Osteocyte (in vitro differentiated cells): ENCODE measurements around the gene HOXD3. TPM values are rescaled to one million over a fixed set of nuclear protein-coding genes. Genes with fewer than 3 reads are reported as not detected.

ENCODE experiments used
- DNase-seq: peaks from one replicate; pipeline ENCODE4 v3.0.0; 2021; ENCODE audit warnings: mixed read lengths; ENCODE audit not compliant: unreplicated experiment; ENCODE audit errors: extremely low spot score
- H3K27ac Mint-ChIP-seq: one replicate; pipeline ENCODE4 v1.8.0; 2021; ENCODE audit warnings: mild to moderate bottlenecking, mixed read lengths; ENCODE audit not compliant: unreplicated experiment
- H3K27me3 Mint-ChIP-seq: one replicate; pipeline ENCODE4 v1.8.0; 2021; ENCODE audit warnings: mixed read lengths; ENCODE audit not compliant: unreplicated experiment
- H3K36me3 Mint-ChIP-seq: one replicate; pipeline ENCODE4 v1.8.0; 2021; ENCODE audit warnings: mixed read lengths; ENCODE audit not compliant: unreplicated experiment
- H3K4me1 Mint-ChIP-seq: one replicate; pipeline ENCODE4 v1.8.0; 2021; ENCODE audit warnings: mixed read lengths; ENCODE audit not compliant: unreplicated experiment
- H3K4me3 Mint-ChIP-seq: one replicate; pipeline ENCODE4 v1.8.0; 2021; ENCODE audit warnings: mild to moderate bottlenecking, moderate library complexity, mixed read lengths; ENCODE audit not compliant: unreplicated experiment
- H3K9me3 Mint-ChIP-seq: one replicate; pipeline ENCODE4 v1.8.0; 2021; ENCODE audit warnings: mixed read lengths; ENCODE audit not compliant: unreplicated experiment
- total RNA-seq: library from RNA; stranded (reverse); gene quantifications from 2 replicates; pipeline ENCODE4 v1.2.1, GENCODE V29; 2021
- TF ChIP-seq, protein P1 (sequence below): fragments of 200-600 bp; sonication (generic); IDR thresholded peaks from 2 replicates; pipeline ENCODE4 v1.5.0; 2021; ENCODE audit warnings: antibody characterized with exemption, mild to moderate bottlenecking, moderate library complexity

The HOXD3 gene
- total RNA-seq, 1 donor from 2014 or later = not detected

DNA sequence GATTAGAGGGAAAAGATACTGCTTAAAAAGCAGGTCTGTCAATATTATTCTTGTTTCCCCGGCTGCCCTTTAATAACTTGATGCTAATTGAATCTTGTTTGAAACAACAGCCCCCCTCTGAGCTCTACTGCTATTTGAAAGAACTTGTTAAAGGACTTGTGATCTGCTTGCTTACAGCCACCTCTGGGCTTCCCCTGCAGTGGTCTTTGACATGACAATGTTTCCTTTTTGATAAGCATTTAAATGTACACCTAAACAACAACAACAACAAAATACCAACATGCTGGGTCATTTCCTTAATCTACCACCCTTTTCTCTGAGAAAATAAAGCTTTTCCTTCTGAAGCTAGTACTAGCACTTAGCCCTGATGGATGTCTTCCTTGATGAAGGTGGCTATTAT lies 35.2 kb downstream of the HOXD3 start:
- Mint-ChIP-seq H3K27ac (no peak overlapping the region), H3K27me3 (peaks cover 56% of the 10 kb centered on the region)
- TF ChIP-seq, protein P1, sequence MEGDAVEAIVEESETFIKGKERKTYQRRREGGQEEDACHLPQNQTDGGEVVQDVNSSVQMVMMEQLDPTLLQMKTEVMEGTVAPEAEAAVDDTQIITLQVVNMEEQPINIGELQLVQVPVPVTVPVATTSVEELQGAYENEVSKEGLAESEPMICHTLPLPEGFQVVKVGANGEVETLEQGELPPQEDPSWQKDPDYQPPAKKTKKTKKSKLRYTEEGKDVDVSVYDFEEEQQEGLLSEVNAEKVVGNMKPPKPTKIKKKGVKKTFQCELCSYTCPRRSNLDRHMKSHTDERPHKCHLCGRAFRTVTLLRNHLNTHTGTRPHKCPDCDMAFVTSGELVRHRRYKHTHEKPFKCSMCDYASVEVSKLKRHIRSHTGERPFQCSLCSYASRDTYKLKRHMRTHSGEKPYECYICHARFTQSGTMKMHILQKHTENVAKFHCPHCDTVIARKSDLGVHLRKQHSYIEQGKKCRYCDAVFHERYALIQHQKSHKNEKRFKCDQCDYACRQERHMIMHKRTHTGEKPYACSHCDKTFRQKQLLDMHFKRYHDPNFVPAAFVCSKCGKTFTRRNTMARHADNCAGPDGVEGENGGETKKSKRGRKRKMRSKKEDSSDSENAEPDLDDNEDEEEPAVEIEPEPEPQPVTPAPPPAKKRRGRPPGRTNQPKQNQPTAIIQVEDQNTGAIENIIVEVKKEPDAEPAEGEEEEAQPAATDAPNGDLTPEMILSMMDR = no peak

DNA sequence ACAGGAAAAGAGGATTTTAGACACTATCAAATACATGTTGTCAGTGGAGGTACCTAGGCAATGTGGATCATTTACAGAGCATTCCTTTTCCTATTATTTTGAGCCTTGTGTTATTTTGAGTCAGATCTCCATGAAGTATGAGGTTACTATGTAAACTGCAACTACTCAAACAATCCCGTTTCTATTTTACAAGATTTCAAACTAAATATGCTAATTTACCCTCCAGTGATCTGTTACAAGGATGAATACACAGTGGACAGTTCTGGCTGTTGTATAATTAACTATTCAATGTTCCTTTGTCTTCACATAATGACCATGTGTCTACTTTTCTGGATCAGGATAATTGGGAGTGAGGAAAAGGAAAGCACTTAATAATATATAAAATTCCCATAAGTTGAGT lies 35.9 kb downstream of the HOXD3 start:
- H3K27me3 Mint-ChIP-seq = peaks cover 52% of the 10 kb centered on the region
- no peak for DNase-seq
- TF ChIP-seq, protein P1 = no peak
- H3K9me3 Mint-ChIP-seq = no peaks in the 10 kb centered on the region
- peaks cover 7% of the 10 kb centered on the region for H3K4me1 Mint-ChIP-seq
- H3K27ac Mint-ChIP-seq = no peak overlapping the region
- no peaks in the 10 kb centered on the region for H3K36me3 Mint-ChIP-seq
- no peak overlapping the region for H3K4me3 Mint-ChIP-seq

More for the DNA sequence above, 35.2 kb downstream of the HOXD3 start:
- Mint-ChIP-seq H3K9me3 (no peaks in the 10 kb centered on the region), H3K4me1 (peaks cover 14% of the 10 kb centered on the region), H3K4me3 (no peak overlapping the region), H3K36me3 (no peaks in the 10 kb centered on the region)
- DNase-seq = no peak

DNA sequence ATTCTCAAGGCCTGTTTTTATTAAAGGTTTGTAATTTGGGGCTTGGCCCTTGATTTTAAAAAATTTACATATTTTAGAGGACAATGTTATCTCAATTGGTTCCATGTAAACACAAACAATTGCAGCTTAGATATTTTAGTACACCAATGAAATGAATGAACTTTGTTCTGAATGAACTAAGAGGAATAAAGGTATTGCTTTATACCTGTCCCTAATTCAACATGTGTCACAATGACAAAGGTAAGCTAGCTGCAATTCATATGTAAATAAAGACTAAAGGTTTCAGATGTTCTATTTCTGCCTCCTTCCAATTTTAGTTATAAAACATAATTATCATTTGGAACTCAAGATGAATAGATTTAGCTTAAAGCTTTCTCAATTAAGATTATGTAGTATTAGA lies 42.8 kb downstream of the HOXD3 start:
- no peaks in the 10 kb centered on the region for H3K4me1 Mint-ChIP-seq
- TF ChIP-seq, protein P1 = no peak

GRCh38 chr2:176200971-176201370 lies 43.9 kb downstream of the HOXD3 start:
- no peak overlapping the region for H3K27ac Mint-ChIP-seq
- no peak overlapping the region for H3K4me3 Mint-ChIP-seq
- no peaks in the 10 kb centered on the region for H3K4me1 Mint-ChIP-seq
- TF ChIP-seq, protein P1 = no peak
- no peaks in the 10 kb centered on the region for H3K9me3 Mint-ChIP-seq
- peaks cover 20% of the 10 kb centered on the region for H3K27me3 Mint-ChIP-seq
- H3K36me3 Mint-ChIP-seq = no peaks in the 10 kb centered on the region
- no peak for DNase-seq

More for the DNA sequence above, 42.8 kb downstream of the HOXD3 start:
- no peak for DNase-seq
- no peak overlapping the region for H3K4me3 Mint-ChIP-seq
- peaks cover 20% of the 10 kb centered on the region for H3K27me3 Mint-ChIP-seq
- H3K27ac Mint-ChIP-seq = no peak overlapping the region
- no peaks in the 10 kb centered on the region for H3K36me3 Mint-ChIP-seq
- no peaks in the 10 kb centered on the region for H3K9me3 Mint-ChIP-seq

DNA sequence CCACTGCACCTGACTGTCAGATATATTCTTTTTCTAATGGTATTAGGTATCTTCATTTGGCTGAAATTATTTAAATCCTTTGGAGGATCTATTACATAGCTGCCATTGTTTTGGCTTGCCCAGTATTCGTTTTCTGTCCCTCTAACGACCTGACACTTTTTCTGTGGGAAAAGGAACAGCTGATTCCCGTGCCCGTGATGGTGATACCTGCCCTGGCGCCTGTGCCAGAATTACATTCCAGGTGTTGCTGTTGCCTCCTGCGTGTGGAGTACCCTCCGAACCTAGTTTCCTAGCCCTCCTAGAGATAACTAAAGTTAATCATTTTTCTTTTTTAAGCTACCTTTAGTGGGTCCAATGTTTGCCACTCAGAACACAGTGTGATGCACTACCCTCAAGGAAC lies 45.4 kb downstream of the HOXD3 start:
- Mint-ChIP-seq H3K27ac (no peak overlapping the region), H3K9me3 (no peaks in the 10 kb centered on the region), H3K4me3 (no peak overlapping the region), H3K27me3 (peaks cover 13% of the 10 kb centered on the region), H3K4me1 (no peaks in the 10 kb centered on the region), H3K36me3 (no peaks in the 10 kb centered on the region)
- DNase-seq = no peak
- TF ChIP-seq, protein P1 = no peak
